Liver (tissue), 3 donors: Measurements from ENCODE around the gene TRAPPC3.

Experiments
- CTCF ChIP-seq: fragments of 150-350 bp; IDR thresholded peaks from 2 replicates; pipeline ENCODE4 v1.5.1; 2017; ENCODE audit warnings: improper control_type of control experiment, low read depth, low read length; ENCODE audit not compliant: missing input control
- EGR1 ChIP-seq, 2 donors: IDR thresholded peaks; 2 replicates each; pipeline ENCODE4 v1.6.1; 2016 to 2018; ENCODE audit warnings: antibody characterized with exemption in 2 of 2, low read depth in 2 of 2
- FOXA1 ChIP-seq: IDR thresholded peaks from 2 replicates; pipeline ENCODE4 v1.6.1; 2016; ENCODE audit warnings: antibody characterized with exemption
- GABPA ChIP-seq, 2 donors: IDR thresholded peaks in 1 of 2; conservative IDR thresholded peaks in 1 of 2; 2 replicates each; pipeline ENCODE4 v1.6.1; 2016; ENCODE audit warnings: antibody characterized with exemption in 2 of 2, mild to moderate bottlenecking in 1 of 2, moderate library complexity in 1 of 2
- HNF4A ChIP-seq, 2 donors: conservative IDR thresholded peaks; 2 replicates each; pipeline ENCODE4 v1.6.1; 2016; ENCODE audit warnings: antibody characterized with exemption in 2 of 2, mild to moderate bottlenecking in 2 of 2
- HNF4G ChIP-seq: IDR thresholded peaks from 2 replicates; pipeline ENCODE4 v1.6.1; 2016; ENCODE audit warnings: antibody characterized with exemption
- JUND ChIP-seq, 2 donors: IDR thresholded peaks; 2 replicates each; pipeline ENCODE4 v1.6.1; 2016; ENCODE audit warnings: antibody characterized with exemption in 2 of 2
- MAX ChIP-seq: IDR thresholded peaks from 2 replicates; pipeline ENCODE4 v1.6.1; 2016; ENCODE audit warnings: antibody characterized with exemption
- RAD21 ChIP-seq, 2 donors: IDR thresholded peaks; 2 replicates each; pipeline ENCODE4 v1.6.1; 2016; ENCODE audit warnings: antibody characterized with exemption in 2 of 2, mild to moderate bottlenecking in 2 of 2
- SP1 ChIP-seq: IDR thresholded peaks from 2 replicates; pipeline ENCODE4 v1.6.1; 2018; ENCODE audit warnings: antibody characterized with exemption, mild to moderate bottlenecking
- TAF1 ChIP-seq: conservative IDR thresholded peaks from 2 replicates; pipeline ENCODE4 v1.6.1; 2016; ENCODE audit warnings: antibody characterized with exemption, mild to moderate bottlenecking
- YY1 ChIP-seq: IDR thresholded peaks from 2 replicates; pipeline ENCODE4 v1.6.1; 2016; ENCODE audit warnings: antibody characterized with exemption, mild to moderate bottlenecking
- TF ChIP-seq, protein P1 (sequence below): IDR thresholded peaks from 2 replicates; pipeline ENCODE4 v1.6.1; 2016; ENCODE audit warnings: antibody characterized with exemption
- TF ChIP-seq, protein P2 (sequence below): IDR thresholded peaks from 2 replicates; pipeline ENCODE4 v1.6.1; 2016; ENCODE audit warnings: antibody characterized with exemption, mild to moderate bottlenecking
- donor health status: healthy.
- donor health status: healthy.

GRCh38 chr1:36133484-36133883 lies 15.8 kb downstream of the TRAPPC3 start:
- TF ChIP-seq CTCF (no peak), TAF1 (no peak), YY1 (no peak), HNF4G (no peak), HNF4A (conservative IDR thresholded peaks at IDR 0.05) (no peak), GABPA (IDR thresholded peaks at IDR 0.05 in 1 of 2, conservative IDR thresholded peaks at IDR 0.05 in 1 of 2) (no peak), FOXA1 (no peak), SP1 (no peak), JUND (IDR thresholded peaks at IDR 0.05) (no peak), EGR1 (IDR thresholded peaks at IDR 0.05; ENCODE audit: low read depth in 2 of 2) (no peak), MAX (no peak), RAD21 (IDR thresholded peaks at IDR 0.05) (no peak)
- TF ChIP-seq, protein P1, sequence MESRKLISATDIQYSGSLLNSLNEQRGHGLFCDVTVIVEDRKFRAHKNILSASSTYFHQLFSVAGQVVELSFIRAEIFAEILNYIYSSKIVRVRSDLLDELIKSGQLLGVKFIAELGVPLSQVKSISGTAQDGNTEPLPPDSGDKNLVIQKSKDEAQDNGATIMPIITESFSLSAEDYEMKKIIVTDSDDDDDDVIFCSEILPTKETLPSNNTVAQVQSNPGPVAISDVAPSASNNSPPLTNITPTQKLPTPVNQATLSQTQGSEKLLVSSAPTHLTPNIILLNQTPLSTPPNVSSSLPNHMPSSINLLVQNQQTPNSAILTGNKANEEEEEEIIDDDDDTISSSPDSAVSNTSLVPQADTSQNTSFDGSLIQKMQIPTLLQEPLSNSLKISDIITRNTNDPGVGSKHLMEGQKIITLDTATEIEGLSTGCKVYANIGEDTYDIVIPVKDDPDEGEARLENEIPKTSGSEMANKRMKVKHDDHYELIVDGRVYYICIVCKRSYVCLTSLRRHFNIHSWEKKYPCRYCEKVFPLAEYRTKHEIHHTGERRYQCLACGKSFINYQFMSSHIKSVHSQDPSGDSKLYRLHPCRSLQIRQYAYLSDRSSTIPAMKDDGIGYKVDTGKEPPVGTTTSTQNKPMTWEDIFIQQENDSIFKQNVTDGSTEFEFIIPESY, result no peak
- TF ChIP-seq, protein P2, sequence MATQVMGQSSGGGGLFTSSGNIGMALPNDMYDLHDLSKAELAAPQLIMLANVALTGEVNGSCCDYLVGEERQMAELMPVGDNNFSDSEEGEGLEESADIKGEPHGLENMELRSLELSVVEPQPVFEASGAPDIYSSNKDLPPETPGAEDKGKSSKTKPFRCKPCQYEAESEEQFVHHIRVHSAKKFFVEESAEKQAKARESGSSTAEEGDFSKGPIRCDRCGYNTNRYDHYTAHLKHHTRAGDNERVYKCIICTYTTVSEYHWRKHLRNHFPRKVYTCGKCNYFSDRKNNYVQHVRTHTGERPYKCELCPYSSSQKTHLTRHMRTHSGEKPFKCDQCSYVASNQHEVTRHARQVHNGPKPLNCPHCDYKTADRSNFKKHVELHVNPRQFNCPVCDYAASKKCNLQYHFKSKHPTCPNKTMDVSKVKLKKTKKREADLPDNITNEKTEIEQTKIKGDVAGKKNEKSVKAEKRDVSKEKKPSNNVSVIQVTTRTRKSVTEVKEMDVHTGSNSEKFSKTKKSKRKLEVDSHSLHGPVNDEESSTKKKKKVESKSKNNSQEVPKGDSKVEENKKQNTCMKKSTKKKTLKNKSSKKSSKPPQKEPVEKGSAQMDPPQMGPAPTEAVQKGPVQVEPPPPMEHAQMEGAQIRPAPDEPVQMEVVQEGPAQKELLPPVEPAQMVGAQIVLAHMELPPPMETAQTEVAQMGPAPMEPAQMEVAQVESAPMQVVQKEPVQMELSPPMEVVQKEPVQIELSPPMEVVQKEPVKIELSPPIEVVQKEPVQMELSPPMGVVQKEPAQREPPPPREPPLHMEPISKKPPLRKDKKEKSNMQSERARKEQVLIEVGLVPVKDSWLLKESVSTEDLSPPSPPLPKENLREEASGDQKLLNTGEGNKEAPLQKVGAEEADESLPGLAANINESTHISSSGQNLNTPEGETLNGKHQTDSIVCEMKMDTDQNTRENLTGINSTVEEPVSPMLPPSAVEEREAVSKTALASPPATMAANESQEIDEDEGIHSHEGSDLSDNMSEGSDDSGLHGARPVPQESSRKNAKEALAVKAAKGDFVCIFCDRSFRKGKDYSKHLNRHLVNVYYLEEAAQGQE, result no peak
